22Rv1 (cell line): ENCODE data around the gene FGD2.

ENCODE experiments used
- CTCF ChIP-seq: fragments of 450-650 bp; IDR thresholded peaks from 2 replicates; pipeline ENCODE4 v1.5.1; 2017; ENCODE audit warnings: mild to moderate bottlenecking
- ZFX ChIP-seq: fragments of 450-650 bp; IDR thresholded peaks from 2 replicates; pipeline ENCODE4 v1.6.1; 2017; ENCODE audit warnings: antibody characterized with exemption, borderline replicate concordance

GRCh38 chr6:37057128-37057471 is 51.6 kb downstream of the FGD2 start:
- TF ChIP-seq CTCF = no peak
- TF ChIP-seq ZFX = no peak
